HG02981 (cell line): Measurements from ENCODE around the gene PPP1R12B.
"Not testable (repeated sequence)": the region's sequence is repeated elsewhere in the genome, so short reads cannot be mapped to it uniquely, and the experiment has no call there.

Experiments used
- ATAC-seq: cut with Tn5 transposase; IDR thresholded peaks from one replicate; pipeline ENCODE4 v1.9.1; 2021; ENCODE audit warnings: mild to moderate bottlenecking, moderate library complexity; ENCODE audit not compliant: unreplicated experiment

Gene PPP1R12B

GRCh38 chr1:202439308-202439707, 90.8 kb downstream of the PPP1R12B start:
- ATAC-seq: no peak

DNA sequence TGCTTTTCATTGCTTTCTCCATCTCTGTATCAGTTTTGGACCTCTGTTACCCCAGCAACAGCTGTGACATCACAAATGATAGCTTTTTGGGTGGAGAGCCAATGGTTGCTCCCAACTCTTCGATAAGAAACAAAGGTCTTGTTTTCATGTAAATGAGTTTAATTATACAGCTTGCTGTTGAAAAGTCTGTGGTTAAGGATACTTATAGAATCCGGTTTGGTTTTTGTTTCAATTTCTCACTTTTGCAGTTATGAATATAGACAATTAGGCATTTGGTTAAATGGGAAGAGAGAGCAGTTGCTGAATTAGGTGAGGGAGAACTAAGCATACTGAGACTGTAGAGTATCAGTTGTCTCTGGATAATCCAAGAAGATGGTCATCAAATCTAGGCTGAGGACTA, 99.6 kb downstream of the PPP1R12B start:
- ATAC-seq: not testable (repeated sequence)

- ATAC-seq: not testable (repeated sequence)
Measured at GRCh38 chr1:202451641-202452040, 103.1 kb downstream of the PPP1R12B start.

DNA sequence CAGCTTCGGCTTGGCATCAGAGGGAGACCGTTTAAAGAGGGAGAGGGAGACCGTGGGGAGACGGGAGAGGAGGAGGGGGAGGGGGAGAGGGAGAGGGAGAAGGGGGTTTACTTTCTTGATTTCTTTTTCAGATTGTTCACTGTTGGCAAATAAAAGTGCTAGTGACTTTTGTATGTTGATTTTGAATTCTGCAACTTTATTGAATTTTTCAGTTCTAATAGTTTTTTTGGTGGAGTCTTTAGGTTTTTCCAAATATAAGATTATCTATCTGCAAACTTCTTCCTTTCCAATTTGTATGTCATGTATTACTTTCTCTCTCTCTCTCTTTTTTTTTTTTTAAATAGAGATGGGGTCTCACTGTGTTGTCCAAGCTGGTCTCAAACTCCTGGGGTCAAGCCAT, 104.0 kb downstream of the PPP1R12B start:
- ATAC-seq: no peak

- ATAC-seq: not testable (repeated sequence)
Measured at GRCh38 chr1:202456372-202457169, 108.1 kb downstream of the PPP1R12B start.

DNA sequence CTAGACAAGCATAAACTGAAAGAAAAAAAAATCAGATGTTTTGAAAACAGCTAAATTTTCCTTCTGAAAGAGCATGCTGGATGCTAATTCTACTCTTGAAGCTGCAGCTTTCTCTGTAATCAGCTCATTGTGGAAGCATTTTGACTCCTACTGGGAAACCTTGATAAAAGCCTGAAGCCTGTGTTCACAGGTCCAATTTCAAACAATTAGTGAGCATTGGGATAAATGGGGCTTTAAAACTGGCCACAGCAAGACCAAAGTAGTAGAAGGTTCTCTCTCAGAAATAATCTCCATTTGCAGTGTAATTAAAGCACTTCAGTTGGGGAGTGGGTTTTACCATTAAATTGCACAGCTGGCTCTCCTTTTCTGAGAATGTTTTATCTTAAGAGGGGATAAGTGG, 110.2 kb downstream of the PPP1R12B start:
- not testable (repeated sequence) for ATAC-seq

DNA sequence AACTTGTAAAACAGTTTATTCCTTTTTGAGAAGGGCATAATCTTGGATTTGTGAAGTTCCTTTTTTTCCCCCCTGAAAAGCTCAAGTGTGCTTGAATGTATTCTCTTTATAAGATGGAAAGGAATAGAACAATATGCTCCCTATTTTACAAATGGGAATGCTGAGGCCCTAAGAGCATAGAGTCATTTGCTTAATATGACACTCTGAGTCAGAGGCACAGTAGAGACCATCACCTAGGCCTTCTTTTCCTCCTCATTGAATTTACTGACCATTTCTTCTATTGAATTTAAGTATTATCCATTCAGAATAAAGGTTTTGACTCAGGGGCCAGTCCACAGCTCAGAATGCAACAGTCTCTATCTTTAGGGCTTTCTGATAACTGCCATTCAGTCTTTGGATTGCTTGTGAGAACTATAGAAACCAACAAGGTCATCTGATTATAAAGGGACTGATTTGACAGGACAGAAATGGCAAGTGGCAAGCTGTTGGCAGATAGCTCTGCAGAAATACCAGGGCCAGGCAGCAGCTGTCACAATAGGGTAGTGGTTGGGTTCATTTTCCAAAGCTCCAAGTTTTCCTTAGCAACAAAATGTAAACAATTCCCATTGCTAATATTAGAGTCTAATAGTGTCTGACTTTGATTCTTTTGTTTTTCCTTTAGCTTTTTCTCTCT, 111.1 kb downstream of the PPP1R12B start:
- not testable (repeated sequence) for ATAC-seq

- not testable (repeated sequence) for ATAC-seq
Measured at GRCh38 chr1:202460143-202460495, 111.6 kb downstream of the PPP1R12B start.

GRCh38 chr1:202462342-202463076, 114.0 kb downstream of the PPP1R12B start:
- no peak for ATAC-seq

- not testable (repeated sequence) for ATAC-seq
Measured at GRCh38 chr1:202464153-202464742, 115.7 kb downstream of the PPP1R12B start.

GRCh38 chr1:202465644-202466270, 117.3 kb downstream of the PPP1R12B start:
- not testable (repeated sequence) for ATAC-seq

DNA sequence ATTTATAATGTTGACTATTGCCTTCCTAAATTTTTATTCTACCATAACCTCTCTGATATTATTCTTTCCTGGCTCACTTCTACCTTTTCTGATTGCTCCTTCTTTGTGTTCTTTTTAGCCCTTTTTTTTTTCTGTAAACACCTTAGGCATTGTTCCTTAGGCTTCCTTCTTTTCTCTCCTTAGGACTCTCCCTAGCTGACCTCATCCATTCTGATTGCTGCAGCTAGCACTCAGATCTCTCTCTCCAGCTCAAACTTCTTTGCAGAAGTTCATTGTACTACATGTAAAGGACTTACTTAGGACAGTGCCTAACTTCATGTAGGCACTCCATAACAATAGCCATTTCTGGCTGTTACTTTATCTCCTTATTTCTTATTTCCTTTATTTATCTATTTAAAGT, 117.8 kb downstream of the PPP1R12B start:
- not testable (repeated sequence) for ATAC-seq

DNA sequence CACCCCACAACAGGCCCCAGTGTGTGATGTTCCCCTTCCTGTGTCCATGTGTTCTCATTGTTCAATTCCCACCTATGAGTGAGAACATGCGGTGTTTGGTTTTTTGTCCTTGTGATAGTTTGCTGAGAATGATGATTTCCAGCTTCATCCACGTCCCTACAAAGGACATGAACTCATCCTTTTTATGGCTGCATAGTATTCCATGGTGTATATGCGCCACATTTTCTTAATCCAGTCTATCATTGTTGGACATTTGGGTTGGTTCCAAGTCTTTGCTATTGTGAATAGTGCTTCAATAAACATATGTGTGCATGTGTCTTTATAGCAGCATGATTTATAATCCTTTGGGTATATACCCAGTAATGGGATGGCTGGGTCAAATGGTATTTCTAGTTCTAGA, 118.9 kb downstream of the PPP1R12B start:
- ATAC-seq: not testable (repeated sequence)

DNA sequence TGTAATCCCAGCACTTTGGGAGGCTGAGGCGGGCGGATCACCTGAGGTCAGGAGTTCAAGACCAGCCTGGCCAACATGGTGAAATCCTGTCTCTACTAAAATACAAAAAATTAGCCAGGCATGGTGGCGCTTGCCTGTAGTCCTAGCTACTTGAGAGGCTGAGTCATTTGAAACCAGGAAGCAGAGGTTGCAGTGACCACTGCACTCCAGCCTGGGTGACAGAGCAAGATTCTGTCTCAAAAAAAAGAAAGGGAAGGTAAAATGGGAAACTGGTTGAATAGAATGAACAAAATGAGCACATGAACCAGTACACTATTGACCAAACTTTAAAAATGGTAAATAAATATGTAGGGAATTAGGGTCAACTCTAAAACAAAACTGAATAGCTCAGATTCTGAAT, 120.2 kb downstream of the PPP1R12B start:
- ATAC-seq: peak; percentile 58

GRCh38 chr1:202469123-202469522, 120.6 kb downstream of the PPP1R12B start:
- not testable (repeated sequence) for ATAC-seq

- ATAC-seq: no peak
Measured at GRCh38 chr1:202471246-202471645, 122.7 kb downstream of the PPP1R12B start.

DNA sequence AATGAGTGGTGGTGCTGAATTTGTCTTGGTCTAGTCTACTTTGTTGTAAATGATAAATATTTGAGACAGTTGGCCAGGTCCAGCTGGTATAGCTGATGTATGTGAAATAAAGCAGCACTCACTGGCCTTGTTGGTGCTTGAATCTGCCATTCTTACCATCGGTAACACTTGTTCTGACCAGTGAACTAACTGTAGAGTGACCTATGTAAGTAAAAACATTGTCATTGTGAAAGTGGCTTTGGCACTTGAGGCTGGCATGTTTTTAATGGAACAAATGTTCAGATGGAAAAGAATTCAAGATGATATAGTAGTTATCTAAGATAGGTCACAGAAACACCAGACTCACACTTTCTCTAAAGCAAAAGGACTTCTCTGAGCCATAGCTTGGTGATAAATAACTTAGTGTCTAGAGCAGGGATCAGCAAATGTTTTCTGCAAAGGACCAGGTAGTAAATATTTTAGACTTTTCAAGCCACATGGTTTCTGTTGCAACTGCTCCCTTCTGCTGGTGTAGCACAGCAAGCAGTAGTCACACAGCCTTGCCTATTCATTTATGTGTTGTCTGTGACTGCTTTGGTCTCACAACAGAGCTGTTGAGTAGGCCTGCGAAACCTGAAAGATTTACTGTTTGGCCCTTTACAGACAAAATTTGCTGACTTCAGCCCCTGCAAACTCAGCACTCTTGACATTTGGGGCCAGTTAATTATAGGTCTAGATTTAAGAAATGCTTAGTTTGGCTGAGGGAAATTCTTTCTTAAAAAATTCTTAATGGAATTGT, 124.0 kb downstream of the PPP1R12B start:
- not testable (repeated sequence) for ATAC-seq

GRCh38 chr1:202473266-202474045, 125.0 kb downstream of the PPP1R12B start:
- ATAC-seq: not testable (repeated sequence)

- not testable (repeated sequence) for ATAC-seq
Measured at GRCh38 chr1:202479661-202480060, 131.2 kb downstream of the PPP1R12B start.
